Subcutaneous abdominal adipose tissue (tissue), 5 donors: ENCODE measurements around the gene ARHGAP19.

Experiments
- H3K27ac ChIP-seq: one replicate; pipeline ENCODE4 v1.7.0; 2013; ENCODE audit warnings: low read depth, mild to moderate bottlenecking, inconsistent platforms, low read length, moderate library complexity
- H3K27me3 ChIP-seq, 5 donors: one replicate each; pipeline ENCODE4 v1.7.0; 2013; ENCODE audit warnings: low read length in 5 of 5, inconsistent platforms in 1 of 5; ENCODE audit not compliant: control insufficient read depth in 5 of 5, insufficient read depth in 4 of 5
- H3K36me3 ChIP-seq, 5 donors: one replicate each; pipeline ENCODE4 v1.7.0; 2013; ENCODE audit warnings: low read length in 5 of 5; ENCODE audit not compliant: control insufficient read depth in 5 of 5, insufficient read depth in 5 of 5
- H3K4me1 ChIP-seq, 5 donors: one replicate each; pipeline ENCODE4 v1.7.0; 2013; ENCODE audit warnings: low read length in 5 of 5, mild to moderate bottlenecking in 3 of 5, moderate library complexity in 1 of 5; ENCODE audit not compliant: control insufficient read depth in 5 of 5, insufficient read depth in 5 of 5
- H3K4me3 ChIP-seq, 5 donors: one replicate each; pipeline ENCODE4 v1.7.0; 2013; ENCODE audit warnings: low read length in 5 of 5, low read depth in 1 of 5
- H3K9ac ChIP-seq, 5 donors: one replicate each; pipeline ENCODE4 v1.7.0; 2013; ENCODE audit warnings: low read length in 5 of 5, mild to moderate bottlenecking in 4 of 5, moderate library complexity in 3 of 5
- H3K9me3 ChIP-seq, 5 donors: one replicate each; pipeline ENCODE4 v1.7.0; 2013; ENCODE audit warnings: low read length in 5 of 5; ENCODE audit not compliant: control insufficient read depth in 5 of 5
- donor health status: healthy.
- donor health status: healthy.
- donor health status: healthy.
- donor health status: healthy.
- donor health status: healthy.

The ARHGAP19 gene

DNA sequence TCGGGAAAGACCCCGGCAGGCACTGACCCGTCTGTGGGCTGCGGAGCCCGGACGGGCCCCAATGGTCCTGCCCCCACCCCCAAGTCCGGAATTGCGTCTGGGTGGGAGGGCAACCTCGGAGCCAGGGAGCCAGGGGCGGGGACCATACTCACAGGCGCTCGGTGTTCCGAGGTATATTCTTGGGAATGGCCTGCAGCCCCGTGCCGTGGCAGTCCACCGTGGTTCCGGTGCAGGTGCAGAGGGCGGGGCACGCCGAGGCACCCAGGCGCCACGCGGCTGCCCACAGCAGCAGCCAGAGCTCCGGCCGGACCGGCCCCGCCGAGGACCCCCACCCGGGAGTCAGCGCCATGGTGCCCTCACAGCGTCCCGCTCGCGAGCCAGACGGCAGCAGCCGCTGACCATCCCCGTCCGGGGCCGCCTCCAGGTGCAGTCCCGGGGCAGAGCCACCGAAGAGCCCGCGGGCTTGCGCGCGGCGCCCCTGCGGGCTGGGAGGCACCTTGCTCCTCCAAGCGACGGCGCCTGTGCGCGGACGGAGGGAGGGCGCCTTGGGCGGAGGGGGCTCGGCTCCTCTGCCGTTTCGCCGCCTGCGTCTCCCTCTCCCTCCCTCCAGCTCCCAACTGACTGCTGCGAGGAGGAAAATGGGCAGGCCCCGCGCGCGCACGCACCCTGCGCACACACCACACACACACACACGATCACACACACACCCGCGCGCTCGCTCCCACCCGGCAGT, 106.9 kb downstream of the ARHGAP19 start, which contains the start of gene SLIT1:
SLIT1 (minus strand) TSS at position 634 of the 733 bp plus-strand sequence; CDS start at position 349, 285 bp downstream.
- Histone ChIP-seq H3K36me3 (no peaks in the 10 kb centered on the region), H3K9ac (no peak within 1 kb of the TSS), H3K4me1 (peaks cover 0 to 8% (median 6%) of the 10 kb centered on the region in 5 donors), H3K4me3 (peak within 1 kb of the TSS in 2 of 5 donors; percentile 13 to 44), H3K27me3 (peaks cover 27 to 45% (median 41%) of the 10 kb centered on the region in 5 donors), H3K27ac (no peak within 1 kb of the TSS), H3K9me3 (no peaks in the 10 kb centered on the region)

GRCh38 chr10:97184971-97185325, 107.5 kb downstream of the ARHGAP19 start:
- H3K4me1 ChIP-seq, result peaks cover 0 to 8% (median 7%) of the 10 kb centered on the region in 5 donors
- H3K27ac ChIP-seq, result no peak overlapping the region
- H3K9me3 ChIP-seq, result no peaks in the 10 kb centered on the region
- H3K36me3 ChIP-seq, result no peaks in the 10 kb centered on the region
- peaks cover 30 to 45% (median 42%) of the 10 kb centered on the region in 5 donors for H3K27me3 ChIP-seq
- H3K4me3 ChIP-seq, result no peak overlapping the region
- no peak overlapping the region for H3K9ac ChIP-seq

GRCh38 chr10:97183314-97183713, 109.1 kb downstream of the ARHGAP19 start:
- Histone ChIP-seq H3K36me3 (no peaks in the 10 kb centered on the region), H3K9ac (no peak overlapping the region), H3K9me3 (no peaks in the 10 kb centered on the region), H3K27ac (no peak overlapping the region), H3K27me3 (peaks cover 30 to 46% (median 45%) of the 10 kb centered on the region in 5 donors), H3K4me3 (no peak overlapping the region), H3K4me1 (peaks cover 0 to 14% (median 10%) of the 10 kb centered on the region in 5 donors)

DNA sequence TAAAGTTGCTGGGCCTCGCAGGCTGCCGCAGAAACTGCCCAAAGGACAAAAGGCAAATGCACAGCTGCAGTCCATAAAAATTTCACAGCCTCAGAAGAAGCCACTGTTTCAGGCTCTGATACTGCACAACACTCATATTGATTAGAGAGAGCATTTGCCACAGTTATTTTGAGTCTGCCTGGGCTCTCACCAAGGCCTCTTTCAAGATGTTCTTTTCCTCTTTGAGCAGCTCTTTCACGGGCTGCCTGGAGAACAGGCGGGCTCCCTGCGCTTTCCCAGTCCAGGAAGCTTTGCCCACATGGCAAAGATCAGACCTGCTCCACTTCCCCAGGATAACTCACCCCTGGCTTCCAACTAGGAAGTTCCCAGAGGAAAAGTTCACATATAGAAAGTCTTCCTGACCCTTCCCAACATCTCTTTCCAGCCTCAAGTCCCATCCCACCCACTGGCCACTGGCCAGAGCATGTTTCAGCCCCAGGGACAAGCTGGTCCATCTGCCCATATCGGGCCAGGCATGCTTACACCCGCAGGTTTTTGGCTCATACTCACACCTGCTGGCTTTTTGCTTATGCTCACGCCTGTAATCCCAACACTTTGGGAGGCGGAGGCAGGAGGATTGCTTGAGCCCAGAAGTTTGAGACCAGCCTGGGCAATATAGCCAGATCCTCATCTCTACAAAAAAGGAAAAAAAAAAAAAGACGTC, 110.0 kb downstream of the ARHGAP19 start:
- no peak overlapping the region for H3K4me3 ChIP-seq
- H3K36me3 ChIP-seq, result no peaks in the 10 kb centered on the region
- H3K27ac ChIP-seq, result no peak overlapping the region
- no peaks in the 10 kb centered on the region for H3K9me3 ChIP-seq
- peaks cover 0 to 14% (median 10%) of the 10 kb centered on the region in 5 donors for H3K4me1 ChIP-seq
- H3K9ac ChIP-seq, result no peak overlapping the region
- peaks cover 30 to 47% (median 41%) of the 10 kb centered on the region in 5 donors for H3K27me3 ChIP-seq

DNA sequence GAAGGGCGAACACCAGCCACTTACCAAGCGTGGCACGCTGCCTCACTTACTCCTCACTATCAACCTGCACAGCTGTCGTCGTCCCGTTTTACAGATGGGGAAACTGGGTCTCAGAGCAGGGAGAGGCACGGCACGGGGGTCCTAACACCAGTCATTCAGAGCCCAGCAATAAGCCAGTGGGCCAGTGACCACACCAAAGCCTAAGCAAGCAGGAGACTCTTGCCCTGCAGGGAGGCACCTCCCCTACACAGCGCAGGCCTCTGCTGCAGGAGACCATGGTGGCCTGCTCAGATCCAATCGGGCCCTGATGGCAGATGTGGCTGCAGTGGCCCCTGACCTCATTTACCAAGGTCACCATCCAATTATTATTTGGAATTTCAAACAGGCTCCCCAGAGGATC, 111.5 kb downstream of the ARHGAP19 start:
- H3K9me3 ChIP-seq, result no peaks in the 10 kb centered on the region
- H3K9ac ChIP-seq, result no peak overlapping the region
- H3K4me1 ChIP-seq, result peaks cover 0 to 14% (median 10%) of the 10 kb centered on the region in 5 donors
- no peak overlapping the region for H3K27ac ChIP-seq
- H3K4me3 ChIP-seq, result no peak overlapping the region
- H3K36me3 ChIP-seq, result no peaks in the 10 kb centered on the region
- H3K27me3 ChIP-seq, result peaks cover 29 to 39% (median 32%) of the 10 kb centered on the region in 5 donors

GRCh38 chr10:97180363-97180755, 112.1 kb downstream of the ARHGAP19 start:
- H3K9ac ChIP-seq, result no peak overlapping the region
- no peaks in the 10 kb centered on the region for H3K9me3 ChIP-seq
- H3K4me3 ChIP-seq, result no peak overlapping the region
- H3K4me1 ChIP-seq, result peaks cover 0 to 9% (median 6%) of the 10 kb centered on the region in 5 donors
- H3K27me3 ChIP-seq, result peaks cover 27 to 40% (median 29%) of the 10 kb centered on the region in 5 donors
- H3K36me3 ChIP-seq, result no peaks in the 10 kb centered on the region
- H3K27ac ChIP-seq, result no peak overlapping the region

DNA sequence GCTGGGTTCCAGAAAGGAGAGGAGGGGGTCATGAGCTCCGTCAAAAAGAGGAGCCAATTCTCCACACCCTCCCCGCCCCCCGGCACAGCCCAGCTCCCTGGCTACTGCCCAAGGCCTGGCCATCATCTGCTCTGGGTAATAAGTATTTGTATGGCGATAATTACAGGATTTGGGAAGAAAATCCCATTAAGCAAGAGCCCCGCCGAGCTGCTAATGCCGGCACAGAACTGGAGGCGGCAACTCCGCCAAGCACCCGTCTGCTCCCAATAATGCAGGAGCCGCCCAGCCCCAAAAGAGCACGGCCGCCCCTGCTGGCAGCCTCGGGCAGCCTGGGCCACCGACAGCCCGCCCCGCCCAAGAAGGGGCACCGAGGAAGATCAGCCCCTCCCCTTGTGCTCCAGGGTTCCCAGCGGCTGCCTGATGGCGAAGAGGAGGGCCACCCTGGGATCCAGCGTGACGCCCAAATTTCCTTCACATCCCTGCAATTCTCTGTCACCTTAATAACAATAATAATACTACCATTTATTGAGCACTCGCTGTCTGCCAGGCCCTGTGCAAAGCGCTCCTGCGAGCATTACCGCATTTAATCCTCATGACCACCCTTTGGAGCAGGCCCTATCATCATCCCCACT, 112.6 kb downstream of the ARHGAP19 start:
- Histone ChIP-seq H3K36me3 (no peaks in the 10 kb centered on the region), H3K9me3 (no peaks in the 10 kb centered on the region), H3K9ac (no peak overlapping the region), H3K27me3 (peaks cover 22 to 35% (median 24%) of the 10 kb centered on the region in 5 donors), H3K4me3 (no peak overlapping the region), H3K4me1 (peaks cover 0 to 7% (median 6%) of the 10 kb centered on the region in 5 donors), H3K27ac (no peak overlapping the region)

- Histone ChIP-seq H3K4me3 (no peak overlapping the region), H3K9me3 (no peaks in the 10 kb centered on the region), H3K27ac (no peak overlapping the region), H3K4me1 (peaks cover 0 to 7% (median 6%) of the 10 kb centered on the region in 5 donors), H3K27me3 (peaks cover 19 to 30% (median 20%) of the 10 kb centered on the region in 5 donors), H3K36me3 (no peaks in the 10 kb centered on the region), H3K9ac (no peak overlapping the region)
Observed at GRCh38 chr10:97179311-97179710, 113.1 kb downstream of the ARHGAP19 start.

DNA sequence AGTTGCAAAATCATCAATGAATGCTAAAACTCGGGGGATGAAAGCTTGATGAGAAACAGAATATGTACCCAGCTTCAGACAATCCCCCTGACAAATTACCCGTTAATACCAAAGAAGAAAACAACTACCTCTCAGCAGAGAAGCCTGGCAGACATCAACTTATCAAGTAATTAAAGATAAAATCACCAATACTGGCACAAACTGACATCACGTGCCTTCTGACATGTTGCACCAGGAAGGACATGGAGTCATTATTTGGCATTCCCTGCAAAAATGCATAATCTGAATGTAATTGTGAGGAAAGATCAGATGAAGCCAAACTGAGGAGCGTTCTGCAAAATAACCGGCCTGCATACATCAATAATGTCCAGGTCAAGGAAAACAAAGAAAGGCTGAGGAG, 114.4 kb downstream of the ARHGAP19 start:
- H3K4me1 ChIP-seq, result peaks cover 0 to 7% (median 6%) of the 10 kb centered on the region in 5 donors
- H3K27me3 ChIP-seq, result peaks cover 10 to 22% (median 15%) of the 10 kb centered on the region in 5 donors
- H3K27ac ChIP-seq, result no peak overlapping the region

More for the DNA sequence above, 114.4 kb downstream of the ARHGAP19 start:
- Histone ChIP-seq H3K9ac (no peak overlapping the region), H3K4me3 (no peak overlapping the region), H3K36me3 (no peaks in the 10 kb centered on the region), H3K9me3 (no peaks in the 10 kb centered on the region)
